HG03457 (cell line): ENCODE data around the gene DPAGT1.

Experiments
- ATAC-seq: cut with Tn5 transposase; IDR thresholded peaks from one replicate; pipeline ENCODE4 v1.9.1; 2021; ENCODE audit warnings: moderate number of reproducible peaks; ENCODE audit not compliant: unreplicated experiment

Gene DPAGT1

GRCh38 chr11:119094816-119095065 is 6.9 kb downstream of the DPAGT1 start:
- ATAC-seq, result peak; percentile 17

GRCh38 chr11:119093942-119094815 is 7.5 kb downstream of the DPAGT1 start:
- peak; percentile 7 for ATAC-seq

GRCh38 chr11:119092880-119093842 is 8.5 kb downstream of the DPAGT1 start:
- ATAC-seq, result no peak

GRCh38 chr11:119091966-119092879 is 9.4 kb downstream of the DPAGT1 start:
- no peak for ATAC-seq

GRCh38 chr11:119091178-119091577 is 10.5 kb downstream of the DPAGT1 start:
- ATAC-seq, result no peak

GRCh38 chr11:119089319-119089718 is 12.3 kb downstream of the DPAGT1 start:
- ATAC-seq, result no peak

GRCh38 chr11:119088406-119088805 is 13.2 kb downstream of the DPAGT1 start:
- ATAC-seq, result no peak

GRCh38 chr11:119087747-119088241 is 13.9 kb downstream of the DPAGT1 start:
- ATAC-seq, result no peak

GRCh38 chr11:119087123-119087522 is 14.5 kb downstream of the DPAGT1 start:
- ATAC-seq, result no peak

GRCh38 chr11:119085437-119085847 is 16.2 kb downstream of the DPAGT1 start:
- ATAC-seq, result peak; percentile 5

- peak; percentile 79 for ATAC-seq
Observed at GRCh38 chr11:119084663-119085436, 16.8 kb downstream of the DPAGT1 start, which contains the start of gene HMBS. Gene HMBS, plus strand, starts transcription at chr11:119084881. Its CDS starts 153 bp downstream, at chr11:119085034.

GRCh38 chr11:119081682-119082260 is 19.9 kb downstream of the DPAGT1 start:
- no peak for ATAC-seq

- ATAC-seq, result no peak
Observed at GRCh38 chr11:119078675-119079420, 22.8 kb downstream of the DPAGT1 start.

GRCh38 chr11:119077839-119078238 is 23.8 kb downstream of the DPAGT1 start:
- no peak for ATAC-seq

- ATAC-seq, result peak; percentile 68
Observed at GRCh38 chr11:119067371-119068222, 34.1 kb downstream of the DPAGT1 start, which contains the start of gene VPS11. Gene VPS11, plus strand, starts transcription at chr11:119067818. Its CDS starts 6 bp downstream, at chr11:119067824.

GRCh38 chr11:119065369-119065768 is 36.3 kb downstream of the DPAGT1 start:
- ATAC-seq, result no peak

GRCh38 chr11:119062779-119063178 is 38.9 kb downstream of the DPAGT1 start:
- no peak for ATAC-seq

- no peak for ATAC-seq
Observed at GRCh38 chr11:119061256-119061655, 40.4 kb downstream of the DPAGT1 start.
